GM21786 (cell line): ENCODE data around the gene RNPEP.
A peak's percentile ranks its signal among the peaks of the same experiment; 100 is the strongest.
"Not testable (repeated sequence)": the region's sequence is repeated elsewhere in the genome, so short reads cannot be mapped to it uniquely, and the experiment has no call there.

Experiments
- ATAC-seq: cut with Tn5 transposase; IDR thresholded peaks from one replicate; pipeline ENCODE4 v1.9.1; 2021; ENCODE audit not compliant: unreplicated experiment

RNPEP gene

GRCh38 chr1:202010180-202011015 is 27.9 kb downstream of the RNPEP start, which contains the start of gene ELF3:
TSS of gene ELF3 (plus strand) at chr1:202010587. CDS start at chr1:202011137, 550 bp downstream.
- ATAC-seq, result peak; percentile 92

DNA sequence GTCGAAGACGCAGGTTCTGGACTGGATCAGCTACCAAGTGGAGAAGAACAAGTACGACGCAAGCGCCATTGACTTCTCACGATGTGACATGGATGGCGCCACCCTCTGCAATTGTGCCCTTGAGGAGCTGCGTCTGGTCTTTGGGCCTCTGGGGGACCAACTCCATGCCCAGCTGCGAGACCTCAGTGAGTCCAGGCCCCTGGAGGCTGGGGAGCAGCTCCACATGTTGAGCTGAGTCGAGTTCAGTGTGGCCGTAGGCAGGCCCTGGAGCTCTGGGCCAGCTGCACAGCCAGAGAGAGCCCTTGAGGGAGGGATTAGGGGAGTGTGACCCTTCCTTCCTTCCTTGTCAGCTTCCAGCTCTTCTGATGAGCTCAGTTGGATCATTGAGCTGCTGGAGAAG is 29.5 kb downstream of the RNPEP start:
- no peak for ATAC-seq

DNA sequence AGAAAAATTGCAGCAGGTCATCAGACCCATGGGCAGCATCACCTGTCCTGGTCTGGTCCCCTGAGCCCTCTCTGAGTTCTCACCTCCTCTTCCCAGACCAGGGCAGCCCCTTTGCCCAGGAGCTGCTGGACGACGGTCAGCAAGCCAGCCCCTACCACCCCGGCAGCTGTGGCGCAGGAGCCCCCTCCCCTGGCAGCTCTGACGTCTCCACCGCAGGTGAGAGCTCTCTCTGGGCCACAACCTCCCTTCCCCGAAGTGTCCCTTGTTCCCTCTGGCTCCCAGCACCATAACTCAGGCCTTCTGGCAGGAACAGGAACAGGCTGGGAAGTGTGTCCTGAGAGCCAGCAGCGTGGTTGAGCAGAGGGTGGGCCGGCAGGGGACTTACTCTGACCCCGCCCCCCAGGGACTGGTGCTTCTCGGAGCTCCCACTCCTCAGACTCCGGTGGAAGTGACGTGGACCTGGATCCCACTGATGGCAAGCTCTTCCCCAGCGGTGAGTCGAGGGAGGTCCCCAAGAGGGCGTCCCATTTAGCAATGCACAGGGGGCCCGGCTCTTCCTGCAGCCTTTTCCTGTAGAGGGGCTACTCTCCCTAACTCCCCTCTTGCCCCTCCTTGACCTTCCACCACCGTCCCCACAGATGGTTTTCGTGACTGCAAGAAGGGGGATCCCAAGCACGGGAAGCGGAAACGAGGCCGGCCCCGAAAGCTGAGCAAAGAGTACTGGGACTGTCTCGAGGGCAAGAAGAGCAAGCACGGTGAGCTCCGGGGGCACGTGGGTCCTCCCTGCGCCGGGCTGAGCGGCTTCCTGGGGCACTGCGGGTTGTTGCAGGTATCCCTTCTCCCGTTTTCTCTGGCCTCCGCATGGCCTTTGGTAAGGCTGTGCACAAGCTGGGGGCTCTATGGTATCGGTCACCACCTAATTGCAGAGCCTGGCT is 30.4 kb downstream of the RNPEP start:
- ATAC-seq, result no peak

GRCh38 chr1:202013603-202014002 is 31.2 kb downstream of the RNPEP start:
- ATAC-seq, result no peak

- no peak for ATAC-seq
Observed at GRCh38 chr1:202014060-202014459, 31.6 kb downstream of the RNPEP start.

GRCh38 chr1:202014915-202015661 is 32.6 kb downstream of the RNPEP start:
- no peak for ATAC-seq

DNA sequence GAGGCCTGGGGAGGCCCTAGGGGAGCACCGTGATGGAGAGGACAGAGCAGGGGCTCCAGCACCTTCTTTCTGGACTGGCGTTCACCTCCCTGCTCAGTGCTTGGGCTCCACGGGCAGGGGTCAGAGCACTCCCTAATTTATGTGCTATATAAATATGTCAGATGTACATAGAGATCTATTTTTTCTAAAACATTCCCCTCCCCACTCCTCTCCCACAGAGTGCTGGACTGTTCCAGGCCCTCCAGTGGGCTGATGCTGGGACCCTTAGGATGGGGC is 33.2 kb downstream of the RNPEP start:
- ATAC-seq, result no peak

GRCh38 chr1:202016022-202016810 is 33.8 kb downstream of the RNPEP start:
- ATAC-seq, result no peak

DNA sequence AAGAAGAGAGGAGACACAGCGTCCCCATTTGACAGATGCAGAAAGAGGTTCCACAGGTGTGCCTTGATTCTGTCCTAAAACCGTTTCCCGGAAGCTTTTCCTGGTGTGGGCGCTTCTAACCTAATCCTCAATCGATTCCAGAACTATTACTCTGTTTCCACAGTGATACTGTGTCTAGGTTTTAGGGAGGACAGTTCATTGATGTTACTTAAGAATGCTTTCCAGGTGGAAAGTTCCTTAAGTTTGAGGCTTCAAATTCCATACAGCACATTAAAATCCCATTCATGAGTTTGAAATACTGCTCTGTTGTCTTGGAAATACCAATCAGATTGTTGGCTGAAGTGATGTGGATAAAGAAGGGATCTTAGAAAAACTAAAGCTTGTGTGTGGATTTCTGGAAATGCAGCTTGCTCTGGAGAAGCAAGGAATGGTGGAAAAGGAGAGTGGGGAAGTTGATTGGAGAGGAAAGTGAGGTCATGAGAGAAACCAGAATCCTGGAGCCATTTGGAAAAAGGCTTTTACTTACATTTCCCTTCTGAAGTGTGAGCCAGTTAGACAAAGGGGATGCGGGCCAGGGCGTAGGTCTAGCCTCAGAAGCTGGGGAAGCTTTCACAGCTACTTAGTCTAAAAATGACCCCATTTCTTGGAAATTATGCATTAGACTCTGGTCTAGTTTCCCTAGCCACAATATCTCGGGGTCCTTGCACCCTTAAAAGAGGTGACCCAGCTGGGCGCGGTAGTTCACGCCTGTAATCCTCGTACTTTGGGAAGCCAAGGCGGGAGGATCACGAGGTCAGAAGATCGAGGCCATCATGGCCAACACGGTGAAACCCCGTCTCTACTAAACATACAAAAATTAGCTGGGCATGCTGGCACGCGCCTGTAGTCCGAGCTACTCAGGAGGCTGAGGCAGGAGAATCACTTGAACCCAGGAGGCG is 34.6 kb downstream of the RNPEP start:
- ATAC-seq, result no peak

DNA sequence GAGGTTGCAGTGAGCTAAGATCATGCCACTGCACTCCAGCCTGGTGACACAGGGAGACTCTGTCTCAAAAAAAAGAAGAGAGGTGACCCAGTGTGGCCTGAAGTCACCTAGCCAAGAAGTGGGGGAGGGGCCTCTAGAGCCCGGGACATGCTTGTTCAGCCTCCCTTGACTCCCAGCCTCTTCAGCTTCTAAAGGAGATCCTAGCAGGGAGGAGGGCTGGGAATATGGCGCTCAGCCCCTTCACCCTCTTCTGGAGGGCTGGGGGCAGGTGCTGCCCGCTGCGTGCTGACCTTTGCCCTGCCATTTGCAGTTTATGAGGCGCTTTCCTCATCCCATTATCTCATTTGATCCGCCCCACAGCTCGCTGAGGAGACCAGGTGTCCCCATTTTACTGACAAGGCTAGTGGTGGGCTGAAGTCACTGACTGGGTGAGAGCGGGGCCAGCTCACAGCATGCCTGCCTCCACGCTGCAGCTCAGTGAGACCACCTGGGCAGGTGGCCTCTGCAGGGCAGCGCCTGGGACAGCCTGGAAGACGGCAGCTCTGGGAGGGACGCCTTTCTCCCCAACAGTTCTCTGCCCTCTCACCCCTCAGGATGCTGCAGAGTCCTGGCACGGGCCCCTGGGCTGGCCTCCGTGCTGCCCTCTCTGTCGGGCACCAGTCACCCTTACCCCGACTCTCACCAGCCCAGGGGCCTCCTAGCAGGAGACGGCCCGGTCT is 35.5 kb downstream of the RNPEP start:
- ATAC-seq, result no peak

DNA sequence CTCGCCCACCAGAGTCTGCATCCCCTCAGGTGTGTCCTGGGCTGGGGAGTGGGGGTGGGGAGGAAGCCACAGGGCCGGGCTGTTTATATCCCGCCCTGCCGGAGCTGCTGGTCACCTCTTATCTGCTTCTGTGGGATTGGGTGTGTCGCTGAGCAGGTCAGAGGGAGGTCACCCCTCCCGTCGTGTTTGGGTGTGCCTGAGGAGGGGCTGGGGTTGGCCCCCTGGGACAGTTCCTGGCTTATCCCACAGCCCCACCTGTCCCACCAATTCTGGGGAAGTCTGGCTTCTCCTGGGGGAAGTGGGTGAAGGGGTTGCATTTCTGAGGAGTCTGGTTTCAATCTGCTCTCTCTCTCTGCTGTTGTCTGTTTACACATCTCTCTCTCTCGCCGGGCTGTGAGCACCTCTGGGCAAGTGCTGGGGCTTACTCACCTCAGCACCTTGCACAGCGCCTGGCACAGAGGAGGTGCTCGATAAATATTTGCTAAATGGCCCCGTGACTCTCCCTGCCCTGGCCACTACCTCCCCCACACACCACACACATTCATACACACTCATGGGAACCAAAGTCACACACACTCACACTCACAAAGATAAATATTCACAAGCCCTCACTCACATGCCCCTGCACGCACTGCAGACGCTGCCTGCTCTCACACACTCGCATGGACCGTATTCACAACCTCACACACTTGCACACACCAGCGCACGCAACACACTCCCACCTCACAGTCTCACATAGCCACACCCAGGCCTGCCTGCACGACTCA is 36.2 kb downstream of the RNPEP start:
- ATAC-seq, result no peak

GRCh38 chr1:202019235-202019558 is 36.7 kb downstream of the RNPEP start:
- not testable (repeated sequence) for ATAC-seq

DNA sequence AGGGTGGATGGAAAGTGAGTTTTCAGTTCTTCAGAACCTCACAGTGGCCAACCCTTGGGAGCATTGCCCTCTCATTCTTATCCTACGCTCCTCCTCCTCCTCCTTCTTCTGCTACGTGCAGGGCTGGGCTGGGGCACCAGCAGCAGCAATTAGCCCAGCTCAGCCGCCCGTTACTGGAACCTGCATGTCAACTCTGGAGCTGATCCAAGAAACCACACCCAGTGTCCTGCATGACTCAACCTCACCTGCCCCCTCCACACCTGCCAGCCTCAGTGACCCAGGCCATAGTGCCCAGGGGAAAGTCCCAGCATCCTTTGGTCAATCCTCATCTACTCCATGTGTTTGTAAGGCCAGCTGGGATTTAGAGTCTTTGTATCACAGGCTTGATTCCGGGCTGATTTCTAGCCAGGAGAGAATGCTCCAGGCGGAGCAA is 40.6 kb downstream of the RNPEP start:
- no peak for ATAC-seq

GRCh38 chr1:202029171-202029665 is 46.8 kb downstream of the RNPEP start:
- ATAC-seq, result no peak

GRCh38 chr1:202029727-202030126 is 47.3 kb downstream of the RNPEP start:
- ATAC-seq, result no peak

DNA sequence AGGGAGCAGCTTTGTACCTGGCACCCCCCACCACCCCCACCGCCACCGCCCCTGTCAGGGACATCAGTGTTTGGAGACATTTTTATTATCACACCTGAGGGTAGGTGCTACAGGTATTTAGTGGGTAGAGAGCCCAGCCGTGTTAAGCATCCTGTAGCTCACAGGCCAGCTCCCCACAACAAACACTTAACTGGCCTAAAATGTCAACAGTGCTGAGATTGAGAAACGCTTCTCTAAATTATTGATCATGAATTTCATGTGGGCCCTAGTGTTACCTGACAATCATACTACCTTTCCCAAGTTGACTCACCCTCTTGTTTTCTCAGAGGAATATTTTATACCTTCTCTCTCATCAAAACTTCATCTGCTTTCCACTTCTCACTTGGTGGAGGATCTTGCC is 49.3 kb downstream of the RNPEP start:
- ATAC-seq, result no peak

DNA sequence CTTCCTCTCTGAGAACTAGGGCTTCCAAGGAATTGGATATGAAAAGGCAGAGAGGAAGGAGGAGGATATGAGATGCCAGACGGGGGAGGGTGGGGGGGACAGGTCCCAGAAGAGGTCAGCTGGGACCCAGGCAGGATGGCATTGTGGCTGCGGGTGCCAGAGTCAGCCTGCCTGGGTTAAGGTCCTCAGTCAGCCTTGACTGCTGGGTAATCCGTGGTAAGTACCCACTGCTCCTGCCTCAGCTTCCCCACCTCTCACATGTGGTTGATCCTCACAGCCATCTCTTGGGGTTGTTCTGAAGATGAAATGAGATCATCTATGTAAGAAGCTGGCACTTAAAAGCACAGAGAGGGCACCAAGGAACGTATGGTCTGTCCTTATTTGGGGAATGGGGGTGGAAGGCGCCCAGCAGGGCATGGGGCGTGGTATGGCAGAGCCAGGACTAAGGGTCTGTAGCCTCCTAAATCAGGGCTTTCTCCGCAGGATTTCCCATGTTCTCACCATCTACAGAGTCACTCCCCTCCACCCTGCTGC is 51.8 kb downstream of the RNPEP start:
- no peak for ATAC-seq
